ENCODE results near the gene HTRA1.

The HTRA1 gene

DNA sequence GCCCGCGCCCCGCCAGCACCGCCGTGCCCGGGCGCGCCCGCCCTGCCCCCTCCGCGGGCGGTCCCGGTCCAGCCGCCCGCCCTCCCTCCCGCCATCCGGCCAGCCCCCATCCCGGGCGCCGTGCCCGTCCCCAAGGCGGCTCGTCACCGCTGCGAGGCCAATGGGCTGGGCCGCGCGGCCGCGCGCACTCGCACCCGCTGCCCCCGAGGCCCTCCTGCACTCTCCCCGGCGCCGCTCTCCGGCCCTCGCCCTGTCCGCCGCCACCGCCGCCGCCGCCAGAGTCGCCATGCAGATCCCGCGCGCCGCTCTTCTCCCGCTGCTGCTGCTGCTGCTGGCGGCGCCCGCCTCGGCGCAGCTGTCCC lies at the start of gene HTRA1:
TSS of gene HTRA1 (plus strand) at position 187 of the 362 bp plus-strand sequence. CDS start at position 287, 100 bp downstream.
- DNase-seq (ENCODE audit: low spot score): peak; percentile 86

DNA sequence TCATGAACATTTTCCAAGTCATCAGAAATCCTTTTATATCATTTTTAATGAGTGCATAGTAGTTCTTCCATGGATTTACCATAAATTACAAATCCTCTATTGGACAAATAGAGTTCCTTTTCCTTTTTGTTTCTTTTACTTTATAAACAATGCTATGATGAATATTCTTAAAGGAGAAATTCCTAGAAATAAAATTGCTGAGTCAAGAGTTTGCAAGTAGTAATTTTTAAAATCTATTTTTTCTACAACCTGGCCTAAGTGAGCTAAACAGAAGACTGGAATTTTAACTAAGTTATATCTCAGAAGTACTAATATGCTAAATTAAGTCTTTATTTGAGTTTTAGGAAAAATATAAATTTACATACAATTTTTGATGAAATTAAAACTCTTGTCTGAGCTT lies 48.0 kb upstream of the HTRA1 start:
- no peak for DNase-seq (ENCODE audit: low spot score)

DNA sequence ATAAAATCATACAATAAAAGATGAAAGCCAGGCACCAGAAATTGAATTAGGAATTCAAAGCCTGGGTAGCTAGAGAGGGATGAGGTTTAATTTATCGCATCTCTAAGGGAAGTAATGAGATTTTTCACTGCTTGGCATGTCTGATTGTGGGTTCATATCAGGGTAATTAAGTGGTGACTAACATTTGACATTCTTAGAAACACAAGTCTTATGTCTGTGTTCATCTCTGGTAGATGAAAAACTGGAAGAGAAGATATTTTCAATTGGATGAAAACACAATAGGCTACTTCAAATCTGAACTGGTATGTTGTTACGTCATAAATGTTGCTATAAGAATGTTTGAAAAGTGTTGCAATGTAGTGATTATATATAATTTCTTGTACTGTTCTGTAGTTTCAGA lies 43.7 kb upstream of the HTRA1 start:
- no peak for DNase-seq (ENCODE audit: low spot score)

DNA sequence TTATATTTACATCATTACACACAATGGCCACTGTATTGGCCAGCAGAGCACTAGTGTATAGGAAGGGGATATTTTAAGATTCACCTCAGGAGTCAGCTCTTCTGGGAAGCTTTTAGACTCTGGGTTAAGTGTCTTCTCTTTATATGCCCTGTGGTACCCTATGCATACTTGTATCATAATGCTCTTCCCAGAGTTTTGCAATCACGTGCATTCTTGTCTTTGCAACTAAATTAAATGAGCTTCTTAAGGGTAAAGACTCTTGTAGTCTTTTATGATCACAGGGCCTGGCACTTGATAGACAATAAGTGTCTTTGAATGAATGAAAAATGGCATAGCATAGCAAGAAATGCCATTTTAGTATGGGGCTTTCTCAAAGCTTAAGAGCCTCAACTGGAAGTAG lies 42.3 kb upstream of the HTRA1 start:
- DNase-seq (ENCODE audit: low spot score): no peak

DNA sequence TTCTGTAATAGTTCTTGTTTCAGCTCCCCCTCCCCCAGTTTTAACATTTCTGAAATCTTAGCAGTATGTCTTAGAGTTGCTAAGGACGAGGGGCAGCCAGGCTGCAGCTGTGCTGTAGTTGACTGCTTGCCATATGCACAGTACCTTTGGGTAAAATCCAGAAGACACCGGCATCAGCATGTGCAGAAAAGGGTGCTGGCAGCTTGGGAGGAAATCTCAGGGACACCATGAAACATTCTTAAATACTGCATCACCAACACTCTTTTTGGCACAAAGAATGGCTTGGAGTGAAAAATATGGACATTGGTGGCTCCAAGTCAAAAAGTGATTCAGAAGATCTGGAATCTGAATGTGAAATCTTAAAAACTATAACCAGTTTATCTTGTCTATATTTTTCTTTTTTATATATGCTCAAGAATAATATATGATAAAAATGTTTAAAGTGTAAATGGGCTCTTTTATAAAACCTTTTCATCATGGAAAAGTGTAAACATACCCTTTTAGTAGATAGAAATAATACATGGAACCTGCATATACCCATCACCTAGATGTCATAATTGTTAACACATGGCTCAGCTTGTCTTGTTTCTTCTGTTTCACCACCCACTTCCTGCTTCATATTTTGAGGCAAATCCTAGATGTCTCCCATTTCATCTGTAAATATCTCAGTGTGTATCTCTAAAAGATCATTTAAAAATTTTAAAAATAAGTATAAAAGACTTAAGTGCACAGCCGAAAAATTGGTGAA lies 41.3 kb upstream of the HTRA1 start:
- DNase-seq (ENCODE audit: low spot score): no peak

DNA sequence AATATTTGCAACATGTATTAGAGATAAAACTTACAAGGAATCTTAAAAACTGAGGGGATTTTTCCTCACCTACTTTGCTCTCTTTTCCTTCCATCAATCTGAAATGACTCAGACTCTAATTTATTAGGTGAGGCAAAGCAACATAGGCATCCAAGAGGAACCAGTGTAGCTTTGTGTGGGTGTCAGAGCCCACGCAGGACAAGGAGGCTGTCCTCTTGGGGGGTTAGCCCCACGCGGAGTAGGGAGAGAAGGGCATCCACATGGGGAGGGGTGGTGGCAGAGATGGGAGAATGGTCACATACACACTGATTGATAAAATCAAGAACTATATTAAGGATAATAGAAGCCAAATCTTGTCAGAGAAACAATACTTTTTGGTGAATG lies 40.7 kb upstream of the HTRA1 start:
- DNase-seq (ENCODE audit: low spot score): no peak

DNA sequence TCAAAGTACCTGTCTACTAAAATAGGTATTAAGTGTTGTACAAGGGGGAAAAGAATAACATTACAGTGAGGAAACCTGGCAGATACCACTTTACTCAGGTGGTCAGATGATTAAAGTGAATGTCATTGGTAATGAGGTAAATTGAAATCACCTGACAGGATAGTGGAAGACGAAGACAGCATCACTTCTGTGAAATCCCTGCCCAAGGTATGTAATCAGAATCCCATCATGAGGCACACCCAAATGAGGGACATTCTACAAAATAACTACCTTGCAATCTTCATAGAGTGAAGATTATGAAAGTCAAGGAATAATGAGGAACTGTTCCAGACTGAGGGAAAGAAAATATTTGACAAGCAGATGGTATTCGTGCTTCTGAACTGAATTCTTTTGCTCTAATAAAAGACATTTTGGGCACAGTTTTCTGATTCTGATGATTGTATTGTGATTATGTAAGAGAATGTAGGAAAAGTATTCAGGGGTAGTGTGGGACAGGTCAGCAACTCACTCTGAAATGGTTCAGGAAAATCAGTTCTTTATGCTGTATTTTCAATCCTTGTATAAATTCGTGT lies 40.2 kb upstream of the HTRA1 start:
- DNase-seq (ENCODE audit: low spot score): no peak

DNA sequence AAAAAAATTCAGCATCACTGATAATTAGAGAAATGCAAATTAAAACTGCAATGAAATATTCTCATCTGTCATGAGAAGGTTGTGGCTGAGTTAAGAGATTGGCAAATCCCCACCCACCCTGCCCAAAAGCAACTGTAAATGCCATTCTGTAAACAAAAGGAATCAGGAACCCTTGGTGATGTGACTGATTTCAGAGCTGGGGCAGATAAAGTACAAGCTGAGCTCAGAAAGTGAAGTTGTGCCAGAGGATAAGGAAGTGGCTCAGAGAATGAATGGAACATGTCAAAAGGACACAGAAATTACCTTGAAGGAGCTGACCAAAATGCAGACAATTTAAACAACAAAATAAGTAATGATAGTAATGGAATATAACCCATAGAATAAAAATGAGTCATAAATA lies 39.6 kb upstream of the HTRA1 start:
- DNase-seq (ENCODE audit: low spot score): no peak

DNA sequence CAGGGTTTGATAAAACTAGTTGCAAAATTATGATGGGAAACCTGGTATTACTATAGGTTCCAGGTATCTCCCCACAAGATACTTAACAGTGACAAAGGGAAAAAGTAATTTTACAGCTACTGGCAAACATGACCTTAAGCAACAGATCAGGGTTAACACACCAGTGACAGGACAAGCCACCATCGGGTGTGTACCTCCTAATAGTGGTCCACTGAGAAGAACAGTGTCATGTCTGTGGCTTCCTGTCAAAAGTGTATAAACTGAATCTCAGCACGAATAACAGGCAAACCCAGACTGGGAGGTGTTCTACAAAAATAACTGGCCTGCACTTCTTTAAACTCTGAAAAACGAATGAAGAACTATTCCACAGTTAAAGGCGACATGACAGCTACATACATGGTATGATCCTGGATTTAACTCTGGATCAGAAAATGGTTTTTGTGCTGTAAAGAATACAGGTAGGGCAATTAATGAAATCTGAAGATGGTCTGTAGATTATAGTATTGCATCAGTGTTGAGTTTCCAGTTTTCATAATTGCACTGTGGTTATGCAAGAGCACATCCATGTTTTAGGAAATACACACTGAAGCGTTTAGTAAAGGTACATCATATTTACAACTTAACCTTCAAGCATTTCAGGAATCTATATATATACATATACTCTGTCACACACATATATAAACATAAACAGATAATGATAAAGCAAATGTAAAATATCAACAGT lies 38.9 kb upstream of the HTRA1 start:
- DNase-seq (ENCODE audit: low spot score): no peak

DNA sequence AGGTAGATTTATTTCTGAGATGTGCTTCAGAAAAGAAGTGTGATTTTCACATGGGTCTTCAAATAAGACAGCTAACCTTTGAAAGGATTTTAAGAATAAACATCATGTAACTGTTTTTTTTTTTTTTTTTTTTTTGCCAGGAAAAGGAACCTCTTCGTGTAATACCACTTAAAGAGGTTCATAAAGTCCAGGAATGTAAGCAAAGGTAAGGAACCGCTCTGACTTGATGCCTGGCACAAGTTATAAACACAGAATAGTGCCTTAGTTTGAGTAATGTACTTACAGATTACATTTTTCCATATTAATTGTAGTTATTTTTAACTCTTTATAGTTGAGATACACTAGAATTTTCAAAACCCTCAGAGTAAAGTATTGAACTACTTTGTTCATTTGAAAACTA lies 37.3 kb upstream of the HTRA1 start:
- no peak for DNase-seq (ENCODE audit: low spot score)

DNA sequence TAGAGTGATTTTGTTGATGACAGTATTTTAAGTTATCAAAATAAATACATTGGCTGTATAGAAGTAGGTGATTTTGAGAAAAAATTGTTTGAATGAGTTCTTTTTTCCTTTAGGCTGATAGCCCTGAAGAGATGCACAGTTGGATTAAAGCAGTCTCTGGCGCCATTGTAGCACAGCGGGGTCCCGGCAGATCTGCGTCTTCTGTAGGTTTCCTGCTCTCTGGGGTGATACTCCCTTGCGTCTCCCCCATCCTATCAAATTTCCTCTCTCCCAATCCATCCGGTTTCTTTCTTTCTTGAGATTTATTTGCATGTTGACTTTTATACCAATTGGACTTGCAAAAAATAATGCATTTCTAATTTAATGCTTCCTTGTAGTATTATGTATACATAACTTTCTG lies 34.5 kb upstream of the HTRA1 start:
- DNase-seq (ENCODE audit: low spot score): no peak

DNA sequence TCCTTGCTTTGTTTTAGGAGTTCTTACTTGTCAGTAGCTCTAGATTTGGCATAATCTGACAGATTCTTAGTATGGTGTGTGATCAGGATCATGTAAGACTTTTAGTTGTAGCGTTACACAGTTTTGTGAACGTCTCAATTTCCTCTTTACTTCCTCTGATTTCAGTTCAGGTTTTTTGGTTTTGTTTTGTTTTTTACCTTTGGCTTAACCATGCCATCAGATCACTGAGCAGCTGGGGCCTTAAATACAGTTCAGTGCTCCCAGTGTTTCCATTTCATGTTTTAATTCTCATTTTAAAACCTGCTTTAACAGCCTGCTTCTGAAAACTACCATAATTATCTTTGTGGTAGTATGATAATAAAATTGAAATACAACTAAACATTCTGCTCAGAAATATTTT lies 34.1 kb upstream of the HTRA1 start:
- DNase-seq (ENCODE audit: low spot score): no peak

DNA sequence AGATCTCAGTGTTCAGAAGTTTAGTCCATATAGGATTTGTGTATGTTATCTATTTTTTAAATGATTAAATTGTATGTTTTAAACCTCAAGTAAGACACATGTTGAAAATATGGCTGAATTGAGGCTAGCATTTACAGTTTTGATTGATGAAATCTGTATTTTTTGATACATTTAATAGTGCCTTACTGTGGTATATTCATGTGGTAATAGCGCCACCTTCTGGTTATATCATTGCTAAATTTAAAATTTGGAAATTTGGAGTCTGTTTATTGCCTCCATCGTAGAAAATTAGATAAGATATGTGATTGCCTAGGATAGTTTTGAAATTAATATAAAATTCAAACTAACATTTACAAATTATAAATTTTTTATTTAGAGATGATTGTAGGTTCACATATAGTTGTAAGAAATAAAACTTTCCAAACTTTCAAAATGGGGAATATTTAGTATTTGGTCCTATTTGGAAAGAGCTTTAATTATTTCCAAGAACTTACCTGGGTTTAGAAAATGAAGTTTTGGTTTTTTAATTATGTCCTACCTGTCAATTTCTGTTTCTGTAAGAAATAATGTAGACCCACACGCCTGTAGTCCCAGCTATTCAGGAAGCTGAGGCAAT lies 26.0 kb upstream of the HTRA1 start:
- DNase-seq (ENCODE audit: low spot score): no peak

DNA sequence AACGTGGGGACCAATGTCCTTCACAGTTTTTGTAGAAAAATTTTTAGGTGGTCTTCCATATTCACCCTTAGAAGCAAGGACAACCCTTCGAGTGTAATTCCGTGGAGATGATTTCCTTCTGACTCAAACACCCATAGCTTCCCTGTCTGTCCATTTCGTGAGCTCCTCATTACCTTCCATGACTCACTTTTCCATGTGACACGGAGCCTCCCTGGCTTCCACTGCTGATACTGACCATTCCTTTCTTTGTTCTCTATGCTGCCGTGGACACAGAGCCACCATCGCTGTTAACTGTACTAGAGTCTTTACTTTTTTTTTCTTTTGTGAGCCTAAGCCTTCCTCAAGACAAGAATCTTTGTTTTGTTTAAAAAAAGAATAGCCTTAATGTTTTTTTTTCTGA lies 19.4 kb upstream of the HTRA1 start:
- no peak for DNase-seq (ENCODE audit: low spot score)

DNA sequence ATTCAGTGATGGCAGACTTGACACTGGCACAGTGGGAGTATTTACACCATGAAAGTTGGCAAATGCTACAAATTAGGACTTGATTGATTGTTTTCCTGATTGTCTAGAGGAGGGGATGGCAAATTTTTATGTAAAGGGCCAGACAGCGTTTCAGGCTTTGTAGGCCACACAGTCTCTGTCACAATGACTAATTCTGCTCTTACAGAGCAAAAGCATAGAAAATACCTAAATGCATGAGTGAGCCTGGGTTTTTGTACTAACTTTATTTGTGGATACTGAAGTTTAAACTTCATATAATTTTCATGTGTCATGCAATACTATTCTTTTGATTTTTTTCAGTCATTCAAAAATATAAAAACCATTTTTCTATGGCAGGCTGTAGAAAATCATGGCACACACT lies 15.9 kb upstream of the HTRA1 start:
- DNase-seq (ENCODE audit: low spot score): no peak

DNA sequence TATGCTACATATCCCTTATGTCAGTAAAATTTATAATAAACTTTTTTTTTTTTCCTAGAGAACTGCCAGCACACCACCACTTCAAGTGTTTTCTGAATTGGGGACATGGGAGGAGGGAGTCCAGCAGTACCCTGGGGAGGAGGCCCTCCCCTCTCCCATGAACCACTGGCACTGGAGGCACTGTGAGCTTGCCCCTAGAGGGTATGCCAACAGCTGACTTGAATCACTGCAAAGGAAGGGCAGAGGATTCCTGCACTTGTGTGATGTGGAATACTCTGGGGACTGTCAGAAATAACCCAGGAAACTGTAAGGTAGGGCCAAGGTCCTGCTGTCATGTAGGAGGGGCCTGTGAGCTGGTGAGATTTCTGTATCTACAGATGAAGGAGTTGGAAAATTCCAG lies 15.4 kb upstream of the HTRA1 start:
- no peak for DNase-seq (ENCODE audit: low spot score)

DNA sequence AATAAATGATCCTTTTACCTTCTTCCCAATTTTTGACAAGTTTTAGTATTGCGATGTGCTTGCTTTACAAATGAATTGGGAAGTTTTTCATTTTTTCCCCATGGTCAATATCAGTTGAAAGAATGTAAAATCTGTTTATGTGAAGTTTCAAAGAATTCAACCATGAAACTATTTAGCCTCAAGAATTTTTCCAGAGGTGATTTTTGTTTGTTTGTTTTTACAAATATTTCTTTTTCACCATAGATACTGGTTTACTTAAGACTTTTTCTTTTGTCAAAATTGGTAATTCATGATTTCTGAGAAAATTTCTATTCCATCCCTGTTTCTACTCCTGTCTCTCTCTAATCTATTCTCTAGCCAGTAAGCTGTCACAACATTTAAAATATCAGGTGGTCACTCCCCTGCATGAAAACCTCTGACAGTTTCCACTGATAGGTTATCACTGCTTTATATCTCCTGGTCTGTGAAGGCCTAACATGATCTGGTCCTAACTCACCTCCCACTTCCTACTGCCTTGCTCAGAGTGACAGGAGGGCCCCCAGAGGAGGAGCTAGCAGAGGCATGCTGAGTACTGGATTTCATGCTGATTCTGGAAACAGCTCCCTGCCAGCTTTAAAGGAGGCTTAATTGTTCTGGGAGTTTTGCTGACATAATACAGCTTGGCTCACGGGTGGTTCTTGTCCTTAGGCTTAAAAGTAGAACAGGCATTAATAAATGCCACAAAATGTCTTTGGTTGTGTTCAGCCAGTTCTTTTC lies 14.5 kb upstream of the HTRA1 start:
- no peak for DNase-seq (ENCODE audit: low spot score)

DNA sequence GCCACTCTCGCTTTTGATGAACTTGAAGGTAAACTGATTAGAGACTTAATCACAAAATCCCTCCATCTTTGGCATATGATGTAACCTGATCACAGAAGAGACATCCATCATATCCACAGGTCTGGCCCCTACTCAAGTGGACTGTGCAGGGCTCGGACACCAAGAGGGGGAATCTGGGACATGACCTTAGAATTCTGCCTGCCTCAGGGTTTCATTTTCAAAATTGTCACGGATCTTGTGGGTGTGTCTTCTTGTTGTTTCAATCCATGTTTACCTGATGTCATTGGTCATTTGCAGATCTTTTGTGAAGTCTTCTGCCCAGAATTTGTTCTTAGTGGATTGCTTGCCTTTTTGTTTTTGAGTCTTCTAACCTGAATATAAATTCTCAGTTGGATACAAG lies 12.8 kb upstream of the HTRA1 start:
- DNase-seq (ENCODE audit: low spot score): no peak

DNA sequence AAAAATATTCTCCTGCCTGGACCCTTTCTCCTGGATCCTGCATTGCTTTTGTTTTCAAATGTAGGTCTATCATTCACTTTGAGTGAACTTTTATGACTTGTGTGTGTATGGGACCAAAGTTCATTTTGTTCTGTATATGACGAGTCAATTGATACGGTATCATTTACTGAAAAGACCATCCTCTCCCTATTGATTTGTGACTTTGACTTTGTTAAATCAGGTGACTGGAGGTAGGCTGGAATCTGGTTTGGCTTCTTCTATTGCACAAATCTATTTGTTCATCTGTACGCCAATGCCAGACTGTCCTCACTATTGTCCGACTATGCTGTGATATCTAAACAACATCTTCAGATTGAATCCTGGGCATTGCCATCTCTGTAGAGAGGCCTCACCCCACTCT lies 12.2 kb upstream of the HTRA1 start:
- no peak for DNase-seq (ENCODE audit: low spot score)

DNA sequence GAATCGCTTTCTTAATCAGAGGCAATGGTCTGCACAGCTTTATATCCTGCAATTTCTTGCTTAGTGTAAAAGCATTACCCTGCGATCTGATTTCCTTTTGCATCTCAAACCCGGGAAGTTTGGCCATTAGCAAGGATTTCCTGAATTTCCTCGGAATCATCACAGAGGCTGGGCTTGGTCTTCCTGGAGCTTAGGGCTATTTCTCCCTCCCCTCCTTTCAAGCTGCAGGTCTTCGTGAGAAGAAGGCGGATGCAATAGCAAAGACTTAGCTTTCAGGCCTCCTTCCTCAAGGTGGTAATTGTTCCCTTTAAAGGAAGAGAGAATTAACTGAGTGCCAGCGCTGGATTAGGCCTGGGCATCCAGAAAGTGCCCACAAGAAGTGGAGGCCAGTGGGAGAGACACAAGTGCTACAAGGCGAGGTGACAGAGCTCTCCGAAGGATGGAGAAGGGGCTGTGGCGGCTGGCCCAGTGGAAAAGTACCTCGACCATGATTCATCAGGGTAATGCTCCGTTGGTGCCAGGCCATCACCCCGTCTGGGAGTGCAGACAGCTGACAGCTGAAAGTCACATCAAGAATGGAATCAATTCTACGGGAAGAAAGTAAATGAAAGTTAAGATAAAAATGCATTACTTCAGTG lies 10.9 kb upstream of the HTRA1 start:
- no peak for DNase-seq (ENCODE audit: low spot score)

DNA sequence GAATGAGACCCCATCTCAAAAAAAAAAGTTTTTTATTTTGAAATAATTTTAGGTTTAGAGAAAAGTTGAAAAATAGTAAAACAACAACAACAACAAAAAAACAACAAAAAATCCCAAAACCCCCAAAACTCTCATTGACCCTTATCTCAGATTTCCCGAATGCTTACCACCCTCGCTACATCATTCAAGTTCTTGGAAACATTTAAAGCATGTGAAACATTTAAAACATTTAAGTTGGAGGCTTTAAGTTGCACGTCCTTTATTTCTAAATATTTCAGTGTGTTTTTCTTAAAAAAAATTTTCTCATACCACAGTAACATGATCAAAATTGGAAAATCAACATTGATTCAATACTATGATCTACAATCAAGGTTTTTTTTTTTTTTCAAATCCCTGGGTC lies 7.3 kb upstream of the HTRA1 start:
- DNase-seq (ENCODE audit: low spot score): no peak

DNA sequence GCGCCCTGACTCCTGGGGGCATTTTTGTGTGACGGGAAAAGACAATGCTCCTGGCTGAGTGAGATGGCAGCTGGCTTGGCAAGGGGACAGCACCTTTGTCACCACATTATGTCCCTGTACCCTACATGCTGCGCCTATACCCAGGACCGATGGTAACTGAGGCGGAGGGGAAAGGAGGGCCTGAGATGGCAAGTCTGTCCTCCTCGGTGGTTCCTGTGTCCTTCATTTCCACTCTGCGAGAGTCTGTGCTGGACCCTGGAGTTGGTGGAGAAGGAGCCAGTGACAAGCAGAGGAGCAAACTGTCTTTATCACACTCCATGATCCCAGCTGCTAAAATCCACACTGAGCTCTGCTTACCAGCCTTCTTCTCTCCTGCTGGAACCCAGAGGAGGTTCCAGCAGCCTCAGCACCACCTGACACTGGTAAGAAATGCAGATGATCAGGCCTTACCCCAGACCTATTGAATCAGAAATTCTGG lies 6.7 kb upstream of the HTRA1 start, which contains the start of gene ARMS2:
TSS of gene ARMS2 (plus strand) at position 51 of the 478 bp plus-strand sequence. CDS start at position 126, 75 bp downstream.
- no peak for DNase-seq (ENCODE audit: low spot score)
